Sigmoid colon (tissue), 7 donors: ENCODE measurements around the gene RAB23. TPM values are rescaled to one million over a fixed set of nuclear protein-coding genes. Genes with fewer than 3 reads are reported as not detected.

ENCODE experiments used
- polyA plus RNA-seq, 3 donors: library from polyadenylated mRNA; stranded (reverse); fragments of 200-250 nt; gene quantifications; one replicate each; pipeline ENCODE4 v1.2.3, GENCODE V29; 2013
- total RNA-seq, 4 donors: library from RNA; depleted of rRNA; stranded (reverse); fragments of >200 nt; gene quantifications; one replicate each; pipeline ENCODE4 v1.1.0, GENCODE V29; 2016
- donor health status: healthy with polysubstance abuse.
- donor health status: Bipolar disorder and iron deficiency.
- donor health status: healthy.

Gene RAB23
- total and polyA plus RNA-seq, 7 donors, result 3.5 to 188 (median 115) TPM

Other genes starting within 250 kb of the RAB23 start
- 10 to 100 TPM; 13.8 to 16.9 (median 15.1) TPM for gene KIAA1586, start 175.6 kb downstream of the RAB23 start, total RNA-seq
- gene KIAA1586, start 175.6 kb downstream of the RAB23 start, polyA plus RNA-seq, result 1 to 10 TPM; 1.4 to 3.0 (median 3.0) TPM
- 10 to 100 TPM; 56.6 to 70.1 (median 62.9) TPM for gene ZNF451, start 132.1 kb downstream of the RAB23 start, total RNA-seq
- 10 to 100 TPM in 1 of 3 donors, 1 to 10 TPM in 2; 4.2 to 12.3 (median 5.5) TPM for gene ZNF451, start 132.1 kb downstream of the RAB23 start, polyA plus RNA-seq
- gene BAG2, start 50.0 kb downstream of the RAB23 start, total RNA-seq, result 10 to 100 TPM; 55.6 to 74.5 (median 60.0) TPM
- gene BAG2, start 50.0 kb downstream of the RAB23 start, polyA plus RNA-seq, result 1 to 10 TPM in 2 of 3 donors, under 1 TPM in 1; 0.92 to 2.9 (median 1.8) TPM
- 10 to 100 TPM; 10.7 to 14.7 (median 12.4) TPM for gene PRIM2, start 95.3 kb upstream of the RAB23 start, total RNA-seq
- 1 to 10 TPM; 3.6 to 8.8 (median 6.2) TPM for gene PRIM2, start 95.3 kb upstream of the RAB23 start, polyA plus RNA-seq